H1 (cell line): Measurements from ENCODE around the gene TMEM154. TPM values are rescaled to one million over a fixed set of nuclear protein-coding genes. Genes with fewer than 3 reads are reported as not detected.
A peak's percentile ranks its signal among the peaks of the same experiment; 100 is the strongest.

Experiments used
- CTCF ChIA-PET: fragments of 300-600 bp; sonication (Branson Sonifier 250); formaldehyde crosslinking; loops from one replicate; lab custom pipeline; 2021; ENCODE audit not compliant: partially characterized antibody; lab: Charles Lee
- POLR2A ChIA-PET: fragments of 300-600 bp; sonication (Branson Sonifier 250); formaldehyde crosslinking; loops from one replicate; lab custom pipeline; 2021; ENCODE audit warnings: inconsistent platforms; ENCODE audit not compliant: partially characterized antibody; lab: Charles Lee
- DNase-seq, 2 experiments: peaks; one replicate each; pipeline versions ENCODE4 v3.0.0 to v3.0.0-alpha.2; 2010 to 2022; ENCODE audit warnings: low spot score in 2 of 2, low read depth in 1 of 2, mixed read lengths in 1 of 2
- FAIRE-seq: peaks from 2 replicates; lab custom pipeline; 2011; peaks lifted over from hg19 to GRCh38; lab: Jason Lieb, UNC
- H2AFZ ChIP-seq: 2 replicates; pipeline ENCODE4 v1.8.1; 2012; ENCODE audit warnings: low read length, inconsistent platforms
- H2AK5ac ChIP-seq: 2 replicates; pipeline ENCODE4 v1.6.1; 2013; ENCODE audit warnings: low read depth, low read length
- H2BK120ac ChIP-seq: replicated peaks from 2 replicates; pipeline ENCODE3; 2013; ENCODE audit warnings: low read depth, low read length, inconsistent platforms
- H2BK12ac ChIP-seq: 2 replicates; pipeline ENCODE4 v1.6.1; 2013; ENCODE audit warnings: low read depth, low read length
- H2BK15ac ChIP-seq: 2 replicates; pipeline ENCODE4 v1.6.1; 2013; ENCODE audit warnings: low read length
- H2BK20ac ChIP-seq: 2 replicates; pipeline ENCODE4 v1.6.1; 2013; ENCODE audit warnings: low read length
- H2BK5ac ChIP-seq: 2 replicates; pipeline ENCODE4 v1.6.1; 2013; ENCODE audit warnings: low read depth, low read length
- H3K14ac ChIP-seq: 2 replicates; pipeline ENCODE4 v1.6.1; 2013; ENCODE audit warnings: inconsistent platforms; ENCODE audit not compliant: insufficient read length
- H3K18ac ChIP-seq: 2 replicates; pipeline ENCODE4 v1.6.1; 2013; ENCODE audit warnings: low read length; ENCODE audit errors: extremely low read depth
- H3K23ac ChIP-seq: 2 replicates; pipeline ENCODE4 v1.6.1; 2013; ENCODE audit warnings: inconsistent platforms; ENCODE audit not compliant: insufficient read length
- H3K23me2 ChIP-seq: 2 replicates; pipeline ENCODE4 v1.6.1; 2013; ENCODE audit warnings: low read depth, low read length
- H3K27ac ChIP-seq: 2 replicates; pipeline ENCODE4 v1.6.1; 2011; ENCODE audit warnings: low read depth, low read length, inconsistent platforms
- H3K27me3 ChIP-seq, 4 experiments: replicated peaks in 1 of 4; 1 replicate in 1 of 4; 2 replicates in 3 of 4; pipeline versions ENCODE4 v1.6.1 to v1.8.1; 2011 to 2013; ENCODE audit warnings: low read length in 3 of 4, mild to moderate bottlenecking in 3 of 4, inconsistent platforms in 2 of 4, mixed read lengths in 2 of 4, moderate library complexity in 1 of 4; ENCODE audit not compliant: control insufficient read depth in 3 of 4, insufficient read depth in 3 of 4; ENCODE audit errors: extremely low read depth in 1 of 4
- H3K36me3 ChIP-seq, 4 experiments: 2 replicates each; pipeline versions ENCODE4 v1.6.1 to v1.8.1; 2011 to 2013; ENCODE audit warnings: mild to moderate bottlenecking in 4 of 4, low read length in 3 of 4, moderate library complexity in 2 of 4, control low read depth in 1 of 4, inconsistent platforms in 1 of 4; ENCODE audit not compliant: insufficient read depth in 4 of 4, control insufficient read depth in 2 of 4
- H3K4ac ChIP-seq: replicated peaks from 2 replicates; pipeline ENCODE3; 2013; ENCODE audit warnings: low read length, low read depth, mixed read lengths, inconsistent platforms; ENCODE audit not compliant: insufficient read length
- H3K4me1 ChIP-seq, 4 experiments: replicated peaks in 1 of 4; 1 replicate in 1 of 4; 2 replicates in 3 of 4; pipeline versions ENCODE4 v1.6.1 to v1.8.1; 2011 to 2013; ENCODE audit warnings: low read length in 3 of 4, inconsistent platforms in 2 of 4, mixed read lengths in 1 of 4; ENCODE audit not compliant: insufficient read depth in 4 of 4, control insufficient read depth in 3 of 4
- H3K4me2 ChIP-seq, 2 experiments: 2 replicates each; pipeline versions ENCODE4 v1.6.1 to v1.8.1; 2011 to 2013; ENCODE audit warnings: low read depth in 2 of 2, low read length in 2 of 2, control low read depth in 1 of 2, inconsistent platforms in 1 of 2, mild to moderate bottlenecking in 1 of 2; ENCODE audit not compliant: insufficient read depth in 1 of 2
- H3K4me3 ChIP-seq, 4 experiments: fragments of 200-600, 300-600 bp in 1 of 4; sonication (generic), shearing (Covaris generic), sonication (Bioruptor Twin) in 1 of 4; 2 replicates each; pipeline versions ENCODE4 v1.5.1 to v1.8.1; 2011 to 2016; ENCODE audit warnings: low read length in 4 of 4, low read depth in 3 of 4, control low read depth in 2 of 4, inconsistent platforms in 2 of 4, mild to moderate bottlenecking in 2 of 4, mixed read lengths in 1 of 4, moderate library complexity in 1 of 4; ENCODE audit not compliant: insufficient read depth in 2 of 4; ENCODE audit errors: extremely low read depth in 1 of 4
- H3K56ac ChIP-seq: replicated peaks from 2 replicates; pipeline ENCODE3; 2013; ENCODE audit warnings: low read depth, mild to moderate bottlenecking, mixed read lengths, low read length, inconsistent platforms; ENCODE audit not compliant: insufficient read length
- H3K79me1 ChIP-seq: 2 replicates; pipeline ENCODE4 v1.6.1; 2013; ENCODE audit warnings: low read depth, low read length, control low read depth
- H3K79me2 ChIP-seq, 2 experiments: 2 replicates each; pipeline versions ENCODE4 v1.6.1 to v1.8.1; 2012 to 2013; ENCODE audit warnings: low read length in 2 of 2, mild to moderate bottlenecking in 2 of 2, inconsistent platforms in 1 of 2; ENCODE audit not compliant: insufficient read depth in 2 of 2, control insufficient read depth in 1 of 2
- H3K9ac ChIP-seq, 4 experiments: replicated peaks in 1 of 4; 1 replicate in 1 of 4; 2 replicates in 3 of 4; pipeline versions ENCODE4 v1.6.1 to v1.8.1; 2011 to 2013; ENCODE audit warnings: low read depth in 3 of 4, low read length in 3 of 4, control low read depth in 2 of 4, mild to moderate bottlenecking in 2 of 4, moderate library complexity in 2 of 4, inconsistent platforms in 1 of 4; ENCODE audit errors: extremely low read depth in 1 of 4
- H3K9me3 ChIP-seq, 2 experiments: 2 replicates each; pipeline versions ENCODE4 v1.6.1 to v1.8.1; 2012 to 2013; ENCODE audit warnings: mild to moderate bottlenecking in 2 of 2, moderate library complexity in 2 of 2, control low read depth in 1 of 2, inconsistent platforms in 1 of 2, low read depth in 1 of 2, low read length in 1 of 2, mixed read lengths in 1 of 2; ENCODE audit not compliant: insufficient read depth in 2 of 2
- H4K20me1 ChIP-seq, 2 experiments: replicated peaks in 1 of 2; 2 replicates each; pipeline versions ENCODE3 to v1.8.1; 2011 to 2013; ENCODE audit warnings: inconsistent platforms in 2 of 2, low read length in 2 of 2, mild to moderate bottlenecking in 1 of 2; ENCODE audit not compliant: insufficient read depth in 2 of 2, control insufficient read depth in 1 of 2
- H4K5ac ChIP-seq: 2 replicates; pipeline ENCODE4 v1.6.1; 2013; ENCODE audit warnings: low read length, low read depth, mixed read lengths, inconsistent platforms; ENCODE audit not compliant: insufficient read length
- H4K8ac ChIP-seq: 2 replicates; pipeline ENCODE4 v1.8.0; 2013; ENCODE audit warnings: mild to moderate bottlenecking, moderate library complexity, low read length, inconsistent platforms; ENCODE audit not compliant: insufficient read depth; ENCODE audit errors: extremely low read depth
- H4K91ac ChIP-seq: replicated peaks from 2 replicates; pipeline ENCODE3; 2013; ENCODE audit warnings: low read length, mixed read lengths, inconsistent platforms; ENCODE audit not compliant: insufficient read length
- CTCF ChIP-seq, 3 experiments: IDR thresholded peaks; 1 replicate in 2 of 3; 2 replicates in 1 of 3; pipeline versions ENCODE4 v1.5.1 to v1.6.1; 2011; ENCODE audit warnings: low read length in 3 of 3, mild to moderate bottlenecking in 3 of 3, inconsistent platforms in 2 of 3, low read depth in 1 of 3, moderate library complexity in 1 of 3; ENCODE audit not compliant: insufficient read depth in 1 of 3; ENCODE audit errors: control extremely low read depth in 1 of 3
- RBBP5 ChIP-seq: IDR thresholded peaks from 2 replicates; pipeline ENCODE4 v1.7.1; 2012; ENCODE audit warnings: low read depth, mild to moderate bottlenecking, inconsistent platforms, low read length, moderate library complexity, borderline replicate concordance
- WGBS, 2 experiments: shearing (Covaris generic) in 1 of 2; methylation state at CpG; one replicate each; pipeline versions ENCODE4 v1.1.6 to v1.1.7; 2013 to 2015; ENCODE audit warnings: low lambda C conversion rate in 2 of 2, mixed read lengths in 2 of 2, inconsistent platforms in 1 of 2, low coverage in 1 of 2, missing lambda C conversion rate in 1 of 2; ENCODE audit not compliant: insufficient replicate concordance in 2 of 2, insufficient coverage in 1 of 2, insufficient read length in 1 of 2; ENCODE audit errors: extremely low coverage in 1 of 2, missing lambda C conversion rate in 1 of 2; 5-methylcytosine and 5-hydroxymethylcytosine counted together
- polyA plus RNA-seq, 7 experiments: library from polyadenylated mRNA; depleted of rRNA in 3 of 7; stranded (reverse) in 5 of 7; unstranded in 2 of 7; fragments of >200 nt in 5 of 7; fragments of 200-250 nt in 2 of 7; gene quantifications; 1 replicate in 5 of 7; 2 replicates in 1 of 7; 4 replicates in 1 of 7; pipeline versions ENCODE4 v1.2.1 to v1.2.3, GENCODE V29; 2011 to 2013; ENCODE audit warnings: missing spikeins in 2 of 7, mixed read lengths in 2 of 7
- total RNA-seq: library from RNA; stranded (reverse); fragmentation: NEBNext Ultra II Directional; extraction: Animal tissue kit (Norgen Biotek cat#: 25700); gene quantifications from 2 replicates; pipeline ENCODE4 v1.2.1, GENCODE V29; 2021

TMEM154 gene
- total and polyA plus RNA-seq, 2 of the 8 experiments (the other 6 are each of a cell fraction or from before 2014, with no cell fraction given): 0.33 to 1.2 TPM

DNA sequence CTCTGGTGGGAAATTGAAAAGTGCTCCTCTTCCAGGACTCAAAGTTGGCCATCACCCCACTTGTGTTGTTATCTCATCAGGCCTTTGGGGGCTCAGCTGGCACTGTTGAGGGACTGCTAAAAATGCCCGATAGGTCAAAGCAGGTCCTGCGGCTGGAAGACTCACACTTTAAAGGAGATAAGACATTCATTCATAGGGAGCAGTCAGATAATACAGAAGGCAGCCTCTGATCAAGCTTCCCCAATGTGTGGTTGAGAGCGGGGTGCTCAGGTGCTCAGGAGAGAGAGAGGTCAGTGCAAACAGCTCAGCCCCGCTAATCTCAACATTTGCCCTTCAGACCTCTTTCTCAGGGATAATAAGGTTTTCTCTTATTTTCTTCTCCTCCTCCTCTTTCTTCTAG lies 70.3 kb downstream of the TMEM154 start:
- no peak for FAIRE-seq
- 84% methylated on average over 4 of the region's 4 CpGs; no CpG with 5 or more reads in 1 of the 2 experiments for WGBS, 2 experiments
- no peak for DNase-seq

More for the DNA sequence above, 70.3 kb downstream of the TMEM154 start:
- Histone ChIP-seq H4K91ac (no peak overlapping the region), H3K4me2 (no peak overlapping the region), H3K14ac (no peak overlapping the region), H2BK20ac (no peak overlapping the region), H3K79me2 (no peaks in the 10 kb centered on the region), H3K23ac (no peak overlapping the region), H4K5ac (no peak overlapping the region), H3K27ac (no peak overlapping the region), H2BK5ac (no peak overlapping the region), H3K4me3 (no peak overlapping the region), H3K23me2 (no peaks in the 10 kb centered on the region), H3K27me3 (no peaks in the 10 kb centered on the region), H3K18ac (no peak overlapping the region), H2BK12ac (no peak overlapping the region), H4K8ac (no peak overlapping the region), H2AFZ (no peak overlapping the region), H3K56ac (no peak overlapping the region), H3K4me1 (peaks cover 7 to 24% (median 13%) of the 10 kb centered on the region in 4 experiments; a peak in 5 of 7 replicates), H3K36me3 (no peaks in the 10 kb centered on the region), H2AK5ac (no peak overlapping the region), H4K20me1 (no peaks in the 10 kb centered on the region), H2BK120ac (no peak overlapping the region), H3K79me1 (no peaks in the 10 kb centered on the region), H3K4ac (no peak overlapping the region), H2BK15ac (no peak overlapping the region), H3K9ac (no peak overlapping the region), H3K9me3 (no peaks in the 10 kb centered on the region)
- ChIA-PET POLR2A (no interaction called here), CTCF (interaction anchor here (0.6 to 1.9 kb wide), 9 partner anchors 18 to 173 kb away, joined by 3 to 7 read pairs (median 4); no protein-coding TSS in a partner anchor)
- no peak for TF ChIP-seq RBBP5
- TF ChIP-seq CTCF (IDR thresholded peaks at IDR 0.05; ENCODE audit: control extremely low read depth in 1 of 3, insufficient read depth in 1 of 3, low read depth in 1 of 3, low read length in 3 of 3): peak in 2 of 3 experiments; percentile 3 to 19; a peak in 3 of 4 replicates
